Measurements from ENCODE around the gene ZNF831. TPM values are rescaled to one million over a fixed set of nuclear protein-coding genes. Genes with fewer than 3 reads are reported as not detected.
A peak's percentile ranks its signal among the peaks of the same experiment; 100 is the strongest.

The ZNF831 gene
- total and polyA plus RNA-seq, 9 donors = 0.09 to 0.42 (median 0.18) TPM

- H3K27me3 ChIP-seq (ENCODE audit: control insufficient read depth, insufficient read depth, low read length) = peaks cover 2% of the 10 kb centered on the region
- no peaks in the 10 kb centered on the region for H3K36me3 ChIP-seq (ENCODE audit: control insufficient read depth, insufficient read depth, low read length)
- H3K9me3 ChIP-seq (replicated peaks; ENCODE audit: control insufficient read depth, low read depth, low read length) = no peaks in the 10 kb centered on the region
- no peak overlapping the region for H3K27ac ChIP-seq (ENCODE audit: low read length)
- H3K4me3 ChIP-seq (ENCODE audit: low read length) = no peak overlapping the region
- 60% methylated on average over 1 of the region's 7 CpGs for WGBS (ENCODE audit: insufficient coverage)
- peaks cover 12% of the 10 kb centered on the region for H3K4me1 ChIP-seq (ENCODE audit: control insufficient read depth, insufficient read depth, low read length)
- peak; percentile 39 for DNase-seq
These were observed 47.7 kb downstream of the ZNF831 start for GRCh38 chr20:59211208-59211765.

GRCh38 chr20:59214073-59214472, 50.5 kb downstream of the ZNF831 start:
- no peaks in the 10 kb centered on the region for H3K36me3 ChIP-seq (ENCODE audit: control insufficient read depth, insufficient read depth, low read length)
- peaks cover 8% of the 10 kb centered on the region for H3K4me1 ChIP-seq (ENCODE audit: control insufficient read depth, insufficient read depth, low read length)
- DNase-seq = no peak
- H3K27ac ChIP-seq (ENCODE audit: low read length) = no peak overlapping the region
- H3K9me3 ChIP-seq (replicated peaks; ENCODE audit: control insufficient read depth, low read depth, low read length) = no peaks in the 10 kb centered on the region
- 50% methylated on average over 1 of the region's 4 CpGs for WGBS (ENCODE audit: insufficient coverage)
- H3K27me3 ChIP-seq (ENCODE audit: control insufficient read depth, insufficient read depth, low read length) = peaks cover 8% of the 10 kb centered on the region
- H3K4me3 ChIP-seq (ENCODE audit: low read length) = no peak overlapping the region

GRCh38 chr20:59214606-59215547, 51.3 kb downstream of the ZNF831 start:
- no peak for DNase-seq
- Histone ChIP-seq H3K4me1 (ENCODE audit: control insufficient read depth, insufficient read depth, low read length) (peaks cover 7% of the 10 kb centered on the region), H3K27ac (ENCODE audit: low read length) (no peak overlapping the region), H3K27me3 (ENCODE audit: control insufficient read depth, insufficient read depth, low read length) (peaks cover 11% of the 10 kb centered on the region), H3K4me3 (ENCODE audit: low read length) (no peak overlapping the region), H3K9me3 (replicated peaks; ENCODE audit: control insufficient read depth, low read depth, low read length) (no peaks in the 10 kb centered on the region), H3K36me3 (ENCODE audit: control insufficient read depth, insufficient read depth, low read length) (no peaks in the 10 kb centered on the region)
- WGBS (ENCODE audit: insufficient coverage) = 79% methylated on average over 4 of the region's 11 CpGs

- H3K36me3 ChIP-seq (ENCODE audit: control insufficient read depth, insufficient read depth, low read length) = no peaks in the 10 kb centered on the region
- WGBS (ENCODE audit: insufficient coverage) = no CpG with 5 or more reads among the region's 1 CpG
- no peak overlapping the region for H3K4me3 ChIP-seq (ENCODE audit: low read length)
- H3K27ac ChIP-seq (ENCODE audit: low read length) = no peak overlapping the region
- DNase-seq = no peak
- no peaks in the 10 kb centered on the region for H3K9me3 ChIP-seq (replicated peaks; ENCODE audit: control insufficient read depth, low read depth, low read length)
- peaks cover 12% of the 10 kb centered on the region for H3K4me1 ChIP-seq (ENCODE audit: control insufficient read depth, insufficient read depth, low read length)
- H3K27me3 ChIP-seq (ENCODE audit: control insufficient read depth, insufficient read depth, low read length) = peaks cover 13% of the 10 kb centered on the region
These were observed 53.6 kb downstream of the ZNF831 start for GRCh38 chr20:59217173-59217572.

GRCh38 chr20:59217794-59218280, 54.2 kb downstream of the ZNF831 start:
- peaks cover 16% of the 10 kb centered on the region for H3K4me1 ChIP-seq (ENCODE audit: control insufficient read depth, insufficient read depth, low read length)
- H3K36me3 ChIP-seq (ENCODE audit: control insufficient read depth, insufficient read depth, low read length) = no peaks in the 10 kb centered on the region
- DNase-seq = no peak
- WGBS (ENCODE audit: insufficient coverage) = no CpG with 5 or more reads among the region's 2 CpGs
- peaks cover 17% of the 10 kb centered on the region for H3K27me3 ChIP-seq (ENCODE audit: control insufficient read depth, insufficient read depth, low read length)
- no peak overlapping the region for H3K27ac ChIP-seq (ENCODE audit: low read length)
- H3K9me3 ChIP-seq (replicated peaks; ENCODE audit: control insufficient read depth, low read depth, low read length) = no peaks in the 10 kb centered on the region
- no peak overlapping the region for H3K4me3 ChIP-seq (ENCODE audit: low read length)

GRCh38 chr20:59219211-59219610, 55.6 kb downstream of the ZNF831 start:
- no peak for DNase-seq
- no peak overlapping the region for H3K4me3 ChIP-seq (ENCODE audit: low read length)
- H3K36me3 ChIP-seq (ENCODE audit: control insufficient read depth, insufficient read depth, low read length) = no peaks in the 10 kb centered on the region
- H3K27me3 ChIP-seq (ENCODE audit: control insufficient read depth, insufficient read depth, low read length) = peaks cover 29% of the 10 kb centered on the region
- no peaks in the 10 kb centered on the region for H3K9me3 ChIP-seq (replicated peaks; ENCODE audit: control insufficient read depth, low read depth, low read length)
- H3K4me1 ChIP-seq (ENCODE audit: control insufficient read depth, insufficient read depth, low read length) = peaks cover 22% of the 10 kb centered on the region
- 76% methylated on average over 8 of the region's 8 CpGs for WGBS (ENCODE audit: insufficient coverage)
- H3K27ac ChIP-seq (ENCODE audit: low read length) = no peak overlapping the region

GRCh38 chr20:59220161-59220560, 56.5 kb downstream of the ZNF831 start:
- no peak for DNase-seq
- Histone ChIP-seq H3K27me3 (ENCODE audit: control insufficient read depth, insufficient read depth, low read length) (peaks cover 32% of the 10 kb centered on the region), H3K36me3 (ENCODE audit: control insufficient read depth, insufficient read depth, low read length) (no peaks in the 10 kb centered on the region), H3K27ac (ENCODE audit: low read length) (no peak overlapping the region), H3K4me3 (ENCODE audit: low read length) (no peak overlapping the region), H3K9me3 (replicated peaks; ENCODE audit: control insufficient read depth, low read depth, low read length) (no peaks in the 10 kb centered on the region), H3K4me1 (ENCODE audit: control insufficient read depth, insufficient read depth, low read length) (peaks cover 22% of the 10 kb centered on the region)
- whole genome bisulfite sequencing (ENCODE audit: insufficient coverage) = 86% methylated on average over 1 of the region's 5 CpGs

- Histone ChIP-seq H3K4me1 (ENCODE audit: control insufficient read depth, insufficient read depth, low read length) (peaks cover 22% of the 10 kb centered on the region), H3K36me3 (ENCODE audit: control insufficient read depth, insufficient read depth, low read length) (no peaks in the 10 kb centered on the region), H3K9me3 (replicated peaks; ENCODE audit: control insufficient read depth, low read depth, low read length) (no peaks in the 10 kb centered on the region), H3K4me3 (ENCODE audit: low read length) (no peak overlapping the region), H3K27me3 (ENCODE audit: control insufficient read depth, insufficient read depth, low read length) (peaks cover 38% of the 10 kb centered on the region), H3K27ac (ENCODE audit: low read length) (no peak overlapping the region)
- 50% methylated on average over 9 of the region's 9 CpGs for WGBS (ENCODE audit: insufficient coverage)
- DNase-seq = peak; percentile 40
These were observed 57.6 kb downstream of the ZNF831 start for GRCh38 chr20:59221049-59221706.

GRCh38 chr20:59221707-59222252, 58.2 kb downstream of the ZNF831 start:
- Histone ChIP-seq H3K4me1 (ENCODE audit: control insufficient read depth, insufficient read depth, low read length) (peaks cover 22% of the 10 kb centered on the region), H3K27me3 (ENCODE audit: control insufficient read depth, insufficient read depth, low read length) (peaks cover 38% of the 10 kb centered on the region), H3K36me3 (ENCODE audit: control insufficient read depth, insufficient read depth, low read length) (no peaks in the 10 kb centered on the region), H3K27ac (ENCODE audit: low read length) (no peak overlapping the region), H3K9me3 (replicated peaks; ENCODE audit: control insufficient read depth, low read depth, low read length) (no peaks in the 10 kb centered on the region), H3K4me3 (ENCODE audit: low read length) (peak overlapping the region; percentile 51)
- peak; percentile 22 for DNase-seq
- 1% methylated on average over 10 of the region's 18 CpGs for WGBS (ENCODE audit: insufficient coverage)

All from muscle of leg (tissue), 11 donors.